ENCODE measurements around the gene CFAP61.
"Not testable (repeated sequence)": the region's sequence is repeated elsewhere in the genome, so short reads cannot be mapped to it uniquely, and the experiment has no call there.

CFAP61 gene

DNA sequence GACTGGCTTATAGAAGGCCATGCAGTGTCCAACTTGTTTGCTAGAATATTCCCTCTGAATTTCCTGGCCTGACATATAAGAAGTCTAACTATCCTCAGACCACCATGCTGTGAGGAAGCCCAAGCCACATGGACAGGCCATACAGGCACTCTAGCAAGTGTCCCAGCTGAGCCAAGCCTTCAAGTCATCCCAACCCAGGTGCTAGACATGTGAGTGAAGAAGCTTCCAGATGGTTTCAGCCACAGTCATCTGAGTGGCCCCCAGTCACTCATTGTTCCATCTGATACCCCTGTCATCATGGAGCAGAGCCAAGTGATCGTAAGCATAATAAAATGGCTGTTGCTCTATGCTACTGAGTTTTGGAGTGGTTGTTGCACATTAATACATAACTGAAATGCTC, 269.6 kb downstream of the CFAP61 start:
- no peak for DNase-seq (ENCODE audit: low read depth)

DNA sequence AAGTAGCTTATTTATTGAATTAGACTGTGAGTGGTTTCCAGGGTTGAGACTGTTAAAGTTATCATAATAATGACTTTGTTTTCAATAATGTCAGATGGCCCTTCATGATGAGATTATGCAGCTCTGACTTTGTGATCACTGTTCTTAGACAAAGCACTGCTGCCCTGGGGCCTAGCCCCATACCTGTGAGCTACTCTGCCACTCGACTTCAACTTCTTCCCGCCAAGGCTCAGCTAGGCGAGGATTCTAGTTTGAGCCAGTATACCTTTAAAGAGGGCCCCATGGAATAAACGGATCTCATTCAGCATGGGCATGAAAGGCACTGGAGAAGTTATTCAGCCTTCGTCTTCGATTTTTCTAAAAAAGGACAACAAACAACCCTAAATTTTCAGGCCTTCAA, 270.6 kb downstream of the CFAP61 start:
- no peak for DNase-seq (ENCODE audit: low read depth)

DNA sequence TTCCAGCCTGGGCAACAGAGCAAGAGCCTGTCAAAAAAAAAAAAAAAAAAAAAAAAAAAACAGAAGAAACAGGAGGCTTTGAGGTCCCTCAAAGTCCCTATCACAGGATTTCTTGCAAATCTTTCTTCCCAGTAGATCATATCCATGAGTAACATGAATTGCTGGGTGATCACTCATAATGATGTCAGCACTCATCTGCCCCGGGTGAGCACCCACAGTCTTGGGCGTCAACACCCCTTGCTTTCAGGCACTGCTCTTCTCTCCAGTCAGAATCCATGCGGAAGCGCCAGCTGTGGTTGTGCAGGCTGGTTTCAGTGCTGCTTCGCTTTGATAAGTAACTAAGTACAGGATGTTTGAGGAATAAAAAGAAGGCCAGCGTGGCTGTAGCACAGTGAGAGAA, 275.4 kb downstream of the CFAP61 start:
- no peak for DNase-seq (ENCODE audit: low read depth)

DNA sequence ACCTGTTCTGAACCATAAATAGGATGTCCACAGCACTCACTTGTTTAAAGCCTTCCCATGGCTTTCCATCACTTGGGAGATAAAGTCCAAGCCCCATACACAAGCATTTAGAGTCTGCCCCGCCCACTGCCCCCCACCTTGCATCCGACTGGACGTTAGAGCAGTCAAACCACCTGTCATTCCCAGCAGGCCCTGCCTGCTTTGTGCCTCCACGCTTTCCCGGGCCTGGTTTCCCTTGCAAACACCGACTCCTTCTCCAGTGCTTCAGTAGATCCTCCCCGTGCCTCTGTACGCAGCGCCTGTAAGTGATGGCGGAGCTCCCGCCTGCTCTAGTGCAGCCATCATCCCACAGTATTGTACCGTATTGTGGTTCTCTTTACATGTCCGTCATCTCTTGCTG, 277.2 kb downstream of the CFAP61 start:
- no peak for DNase-seq (ENCODE audit: low read depth)

DNA sequence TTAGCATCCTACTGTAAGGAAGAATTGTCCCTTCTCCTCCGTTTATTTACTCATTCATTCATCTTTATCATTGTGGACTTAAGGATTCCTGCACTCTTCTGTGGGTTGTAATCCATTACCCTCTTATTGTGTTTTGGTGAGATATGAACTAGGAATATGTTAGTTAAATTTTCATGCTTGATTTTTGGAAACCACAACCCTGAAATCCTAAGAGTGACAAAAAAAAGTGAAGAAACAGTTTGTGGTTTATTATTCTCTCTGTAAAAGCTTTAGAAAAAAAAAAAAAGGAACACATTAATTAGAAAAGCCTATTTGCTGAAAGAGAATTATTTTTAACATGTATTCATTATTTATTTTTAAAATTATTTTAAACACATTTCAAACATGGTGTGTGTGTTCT, 278.8 kb downstream of the CFAP61 start:
- DNase-seq (ENCODE audit: low read depth), result no peak

DNA sequence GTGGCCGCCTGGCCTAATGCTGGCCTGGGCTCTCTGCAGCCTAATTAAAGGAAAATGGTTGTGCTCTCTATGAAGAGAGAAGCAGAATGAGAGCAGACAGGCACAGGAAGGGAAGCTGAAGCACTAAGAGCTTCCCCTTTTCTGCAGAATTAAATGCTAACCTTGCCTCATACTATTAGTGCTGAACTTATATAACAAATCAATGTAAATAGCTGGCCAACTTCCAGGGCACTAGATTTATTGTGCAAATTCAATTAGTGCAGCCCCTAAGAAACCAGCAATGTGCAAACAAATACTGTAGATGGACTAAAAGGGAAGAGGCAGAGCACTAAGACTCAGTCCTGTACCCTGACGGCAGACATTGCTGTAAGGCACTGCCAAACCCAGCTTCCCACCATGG, 279.5 kb downstream of the CFAP61 start:
- no peak for DNase-seq (ENCODE audit: low read depth)

DNA sequence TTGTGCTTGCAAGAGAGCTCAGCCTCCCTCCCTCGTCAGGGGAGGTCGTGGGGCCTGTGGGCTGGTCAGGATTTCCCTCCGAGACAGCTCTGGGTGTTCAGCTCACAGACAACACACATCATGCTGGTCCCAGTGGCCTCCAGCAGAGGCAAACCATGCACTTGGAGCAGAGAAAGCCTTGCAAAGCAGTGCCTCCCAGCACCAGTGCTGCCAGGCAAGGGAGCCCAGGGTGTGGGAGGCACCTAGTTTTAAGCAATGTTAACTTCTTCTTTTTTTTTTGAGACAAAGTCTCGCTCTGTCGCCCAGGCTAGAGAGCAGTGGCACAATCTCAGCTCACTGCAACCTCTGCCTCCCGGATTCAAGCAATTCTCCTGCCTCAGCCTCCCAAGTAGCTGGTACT, 281.5 kb downstream of the CFAP61 start:
- DNase-seq (ENCODE audit: low read depth), result no peak

DNA sequence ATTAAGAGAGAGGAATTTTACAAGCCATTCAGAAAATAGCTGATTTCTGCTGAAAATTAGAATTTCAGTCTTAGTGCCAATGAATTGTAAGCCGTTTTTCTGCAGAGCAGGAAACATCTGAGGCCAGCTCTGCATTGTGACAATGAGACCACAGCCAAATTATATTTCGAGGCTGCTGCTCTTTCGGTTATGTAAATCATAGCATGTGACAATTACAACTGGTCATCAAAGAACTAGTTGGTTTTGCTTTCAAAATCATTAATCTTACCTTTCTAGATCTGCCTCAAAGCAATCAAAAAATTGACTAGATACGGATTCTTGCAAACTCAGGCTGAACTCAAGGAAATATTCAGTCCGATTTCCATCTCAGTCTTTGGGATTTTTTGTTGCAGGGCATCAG, 282.2 kb downstream of the CFAP61 start:
- no peak for DNase-seq (ENCODE audit: low read depth)

DNA sequence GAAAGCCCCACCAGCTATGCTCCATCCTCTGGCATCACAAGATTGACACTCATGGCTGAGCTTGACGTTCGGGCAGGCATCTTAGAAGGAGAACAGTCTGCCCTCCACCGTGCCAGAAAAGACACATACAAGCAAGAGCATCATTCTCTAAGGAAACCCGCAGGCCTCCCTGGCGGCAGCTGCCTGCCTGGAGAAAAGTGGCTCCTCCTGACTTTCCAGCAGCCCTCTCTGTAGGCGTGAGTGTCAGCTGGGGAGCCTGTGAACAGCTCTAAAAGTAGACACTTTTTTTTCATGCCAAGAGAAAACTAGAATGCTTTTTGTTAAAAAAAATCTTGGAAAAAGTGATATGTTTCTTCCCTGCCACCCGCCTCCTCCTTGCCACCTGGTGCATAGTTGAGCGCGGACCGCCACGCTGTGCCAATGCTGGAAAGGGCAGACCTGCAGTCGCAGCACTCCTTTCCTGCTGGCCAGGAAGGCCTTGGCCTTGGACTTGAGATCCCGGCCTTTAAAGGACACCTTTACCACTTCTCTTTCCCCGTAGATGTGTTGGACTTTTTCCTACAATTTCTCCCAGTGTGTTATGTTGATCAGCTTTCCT, 285.9 kb downstream of the CFAP61 start:
- DNase-seq (ENCODE audit: low read depth), result no peak

DNA sequence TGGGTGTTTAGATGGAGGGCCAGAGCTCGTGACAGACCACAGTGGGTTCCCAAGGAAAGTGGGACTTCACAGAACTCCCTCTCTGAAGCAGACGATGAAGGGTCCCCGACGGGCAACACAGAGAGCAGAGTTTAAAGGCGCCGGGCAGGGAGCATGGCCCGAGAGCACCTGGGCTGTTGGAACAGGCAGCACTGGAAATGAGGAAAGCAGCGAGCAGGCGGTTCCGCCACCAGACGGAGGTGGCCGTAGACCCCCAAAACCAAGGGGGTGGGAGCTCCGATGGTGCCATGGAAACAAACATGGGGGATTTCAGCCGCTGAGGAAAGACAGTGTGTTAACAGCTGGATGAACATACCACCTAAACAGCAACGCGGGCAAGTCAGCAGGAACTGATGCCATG, 288.1 kb downstream of the CFAP61 start:
- no peak for DNase-seq (ENCODE audit: low read depth)

DNA sequence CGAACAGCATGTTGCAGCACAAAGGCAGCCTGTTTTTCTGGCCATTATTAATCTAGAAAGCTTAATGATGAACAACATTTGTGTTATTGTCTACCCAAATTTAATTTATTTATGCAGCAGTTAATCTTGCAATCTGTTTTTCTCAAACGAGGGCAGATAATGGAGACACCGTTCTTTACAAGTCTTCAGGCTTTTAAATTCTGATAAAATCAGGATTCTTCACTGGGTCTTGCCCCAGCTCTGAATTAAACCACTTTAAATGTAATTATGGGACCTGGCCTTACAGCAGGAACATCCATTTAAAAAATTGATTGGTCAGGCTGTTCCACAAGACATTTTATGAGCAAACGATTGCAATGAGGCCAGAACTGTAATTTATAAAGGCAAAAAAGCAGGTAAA, 289.0 kb downstream of the CFAP61 start:
- no peak for DNase-seq (ENCODE audit: low read depth)

DNA sequence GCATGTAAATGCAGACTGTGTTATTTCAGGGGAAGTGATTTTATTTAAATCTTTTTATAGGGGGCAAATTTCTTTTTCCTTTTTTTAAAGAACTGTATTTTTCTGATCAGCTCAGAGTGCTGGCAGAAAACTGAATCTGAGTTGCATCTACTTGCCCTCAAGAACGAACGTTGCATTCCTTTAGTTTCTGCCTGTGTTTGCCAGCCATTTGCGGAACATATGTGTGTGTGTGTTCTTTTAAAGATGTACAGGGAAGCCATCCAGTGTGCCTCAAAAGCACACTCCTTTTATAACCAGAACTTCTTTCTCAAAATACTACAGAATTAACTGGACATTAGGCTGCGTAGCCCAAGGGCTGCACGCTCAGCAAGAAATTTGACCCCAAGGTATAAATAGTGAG, 289.7 kb downstream of the CFAP61 start:
- no peak for DNase-seq (ENCODE audit: low read depth)

DNA sequence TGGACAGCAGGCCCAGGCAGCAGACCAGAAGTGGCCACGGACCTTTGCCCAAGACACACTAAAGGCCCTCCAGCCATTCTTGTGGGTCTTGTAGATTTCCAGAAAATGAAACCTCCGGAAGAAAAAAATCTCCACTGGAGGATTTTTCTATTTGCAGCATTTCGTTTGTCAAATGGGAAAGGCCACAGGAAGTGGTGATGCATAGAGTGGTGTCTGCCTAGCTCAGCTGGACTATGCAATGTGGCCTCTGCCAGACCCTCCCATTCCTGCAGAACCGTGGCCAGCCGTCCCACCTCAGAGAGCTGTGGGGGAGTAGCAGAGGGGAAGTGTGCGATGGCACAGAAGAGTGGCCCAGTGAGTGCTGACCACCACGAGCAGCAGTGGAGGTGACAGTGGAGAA, 291.6 kb downstream of the CFAP61 start:
- DNase-seq (ENCODE audit: low read depth), result no peak

DNA sequence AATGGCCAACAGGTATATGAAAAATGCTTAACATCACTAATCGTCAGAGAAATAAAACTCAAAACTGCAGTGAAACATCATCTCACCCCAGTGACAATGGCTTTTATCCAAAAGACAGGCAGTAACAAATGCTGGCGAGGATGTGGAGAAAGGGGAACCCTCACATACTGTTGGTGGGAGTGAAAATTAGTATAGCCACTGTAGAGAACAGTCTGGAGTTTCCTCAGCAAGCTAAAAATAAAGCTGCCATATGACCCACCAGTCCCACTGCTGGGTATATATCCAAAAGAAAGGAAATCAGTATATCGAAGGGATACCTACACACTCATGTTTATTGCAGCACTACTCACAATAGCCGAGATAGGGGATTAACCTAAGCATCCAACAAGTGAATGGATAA, 292.1 kb downstream of the CFAP61 start:
- no peak for DNase-seq (ENCODE audit: low read depth)

DNA sequence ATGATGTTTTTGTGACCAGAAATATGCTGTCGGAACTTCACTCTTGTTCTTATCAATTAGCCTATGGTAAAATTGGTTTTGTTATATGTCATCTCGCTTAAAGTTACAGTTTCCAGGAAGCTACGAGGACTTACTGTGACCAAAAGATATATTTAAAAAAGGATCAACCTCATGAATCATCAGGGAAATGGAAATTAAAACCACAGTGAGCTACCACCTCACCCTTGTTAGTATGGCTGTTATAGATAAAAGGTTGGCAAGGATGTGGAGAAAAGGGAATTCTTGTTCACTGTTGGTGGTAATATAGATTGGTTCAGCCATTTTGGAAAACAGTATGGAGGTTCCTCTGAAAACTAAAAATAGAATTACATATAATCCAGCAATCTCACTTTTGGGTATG, 301.2 kb downstream of the CFAP61 start:
- DNase-seq (ENCODE audit: low read depth), result no peak

DNA sequence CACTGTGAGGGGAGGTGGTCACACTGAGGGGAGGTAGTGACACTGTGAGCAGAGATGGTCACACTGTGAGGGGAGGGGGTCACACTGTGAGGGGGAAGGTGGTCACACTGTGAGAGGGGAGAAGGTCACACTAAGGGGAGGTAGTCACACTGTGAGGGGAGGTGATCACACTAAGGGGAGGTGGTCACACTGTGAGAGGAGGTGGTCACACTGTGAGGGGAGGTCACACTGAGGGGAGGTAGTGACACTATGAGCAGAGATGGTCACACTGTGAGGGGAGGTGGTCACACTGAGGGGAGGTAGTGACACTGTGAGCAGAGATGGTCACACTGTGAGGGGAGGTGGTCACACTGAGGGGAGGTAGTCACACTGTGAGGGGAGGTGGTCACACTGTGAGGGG, 303.2 kb downstream of the CFAP61 start:
- DNase-seq (ENCODE audit: low read depth), result not testable (repeated sequence)

DNA sequence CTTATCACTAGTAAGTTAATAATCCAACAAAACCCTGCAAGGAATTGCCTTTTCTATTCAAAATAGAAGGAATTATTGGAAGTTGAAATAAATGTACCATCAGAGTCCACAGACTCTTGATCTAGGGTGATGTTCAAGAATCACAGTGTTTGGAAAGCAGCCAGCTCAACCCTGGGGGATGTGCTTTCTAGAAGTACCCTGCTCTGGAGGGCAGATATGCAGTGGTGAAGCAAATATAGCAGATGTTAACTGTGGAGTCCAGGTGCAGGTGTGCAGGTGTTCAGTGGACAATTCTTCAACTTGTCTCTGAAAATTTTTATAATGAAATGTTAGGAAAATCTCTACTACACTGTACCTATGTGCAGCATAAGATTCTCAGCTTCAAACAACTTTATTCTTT, 306.5 kb downstream of the CFAP61 start:
- DNase-seq (ENCODE audit: low read depth), result no peak

DNA sequence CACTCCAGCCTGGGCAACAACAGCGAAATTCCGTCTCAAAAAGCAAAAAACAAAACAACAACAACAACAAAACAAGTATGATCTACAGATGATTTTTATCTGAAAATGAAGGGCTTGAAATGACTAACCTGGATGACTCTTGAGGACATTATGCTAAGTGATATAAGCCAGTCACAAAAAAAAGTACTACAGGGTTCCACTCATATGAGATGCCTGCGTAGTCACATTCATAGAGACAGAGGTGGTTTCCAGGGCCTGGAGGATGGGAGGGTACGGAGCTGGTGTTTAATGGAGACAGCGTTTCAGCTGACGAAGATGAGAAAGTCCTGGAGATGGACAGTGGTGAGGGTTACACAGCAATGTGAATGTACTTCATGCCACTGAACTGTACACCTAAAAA, 307.3 kb downstream of the CFAP61 start:
- DNase-seq (ENCODE audit: low read depth), result no peak

DNA sequence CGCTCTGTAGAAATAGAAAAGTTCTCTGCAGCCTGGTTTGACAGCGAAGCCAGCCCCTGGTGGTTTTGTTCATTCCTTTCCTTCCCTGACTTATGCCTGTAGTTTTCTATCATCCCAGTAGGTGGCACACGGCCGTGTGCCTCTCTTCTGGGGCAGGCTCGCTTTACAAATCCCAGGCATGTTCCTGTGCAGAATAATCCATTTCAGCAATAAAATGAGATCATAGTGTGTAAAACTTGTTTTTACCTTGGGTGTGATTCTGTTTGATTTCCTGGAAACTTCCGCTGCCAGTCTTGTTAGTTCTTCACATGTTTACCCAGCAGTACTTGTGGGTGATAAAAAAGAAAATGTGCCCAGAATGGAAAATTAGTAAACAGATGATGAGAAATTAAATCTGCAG, 308.1 kb downstream of the CFAP61 start:
- peak; percentile 42 for DNase-seq (ENCODE audit: low read depth)

DNA sequence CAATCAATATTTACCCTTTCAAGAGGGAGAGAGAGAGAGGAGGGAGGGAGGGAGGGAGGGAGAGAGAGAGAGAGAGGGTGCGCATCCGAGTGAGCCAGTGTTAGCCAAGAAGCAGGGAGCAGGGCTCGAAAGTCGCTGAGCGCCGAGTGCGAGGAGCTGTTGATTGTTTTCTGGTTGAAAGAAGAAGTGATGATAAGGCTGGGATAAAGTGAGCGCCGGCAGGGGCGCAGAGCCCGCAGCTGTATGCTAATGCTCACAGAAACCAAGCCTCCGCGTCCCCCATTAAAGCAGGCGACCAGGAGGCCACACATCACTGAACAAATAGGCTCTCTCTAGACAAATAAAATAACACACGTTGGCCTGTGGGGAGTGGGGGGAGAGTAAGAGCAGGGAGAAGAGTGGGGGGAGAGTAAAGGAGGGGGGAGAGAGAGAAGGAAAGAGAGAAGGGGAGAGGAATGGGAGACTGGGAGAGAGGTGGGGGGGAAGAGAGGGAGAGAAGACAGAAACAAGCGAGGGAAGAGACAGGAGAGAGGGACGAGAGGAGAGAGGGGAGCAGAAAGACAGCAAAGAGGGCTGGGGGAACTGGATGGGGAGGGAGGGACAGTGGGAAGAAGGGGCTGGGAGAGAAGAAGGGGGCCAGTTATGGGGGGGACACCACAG, 310.6 kb downstream of the CFAP61 start:
- no peak for DNase-seq (ENCODE audit: low read depth)

DNA sequence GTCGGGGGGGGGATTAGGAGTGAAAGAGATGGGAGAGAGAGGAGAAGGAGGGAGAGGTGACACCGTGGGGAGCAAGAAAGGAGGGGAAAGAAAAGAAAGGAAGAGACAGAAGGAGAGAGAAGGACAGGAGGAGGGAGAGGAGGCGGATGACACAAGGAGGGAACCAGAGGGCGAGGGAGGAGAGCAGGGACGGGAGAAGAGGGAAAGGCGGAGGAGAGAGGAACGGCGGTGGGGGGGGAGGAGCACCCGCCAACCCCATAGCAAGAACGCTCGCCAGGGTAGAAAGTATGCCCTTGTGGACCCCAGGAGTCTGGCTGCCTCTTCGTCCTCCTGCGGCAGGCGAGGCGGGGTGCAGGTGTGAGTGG, 311.1 kb downstream of the CFAP61 start:
- DNase-seq (ENCODE audit: low read depth), result no peak

DNA sequence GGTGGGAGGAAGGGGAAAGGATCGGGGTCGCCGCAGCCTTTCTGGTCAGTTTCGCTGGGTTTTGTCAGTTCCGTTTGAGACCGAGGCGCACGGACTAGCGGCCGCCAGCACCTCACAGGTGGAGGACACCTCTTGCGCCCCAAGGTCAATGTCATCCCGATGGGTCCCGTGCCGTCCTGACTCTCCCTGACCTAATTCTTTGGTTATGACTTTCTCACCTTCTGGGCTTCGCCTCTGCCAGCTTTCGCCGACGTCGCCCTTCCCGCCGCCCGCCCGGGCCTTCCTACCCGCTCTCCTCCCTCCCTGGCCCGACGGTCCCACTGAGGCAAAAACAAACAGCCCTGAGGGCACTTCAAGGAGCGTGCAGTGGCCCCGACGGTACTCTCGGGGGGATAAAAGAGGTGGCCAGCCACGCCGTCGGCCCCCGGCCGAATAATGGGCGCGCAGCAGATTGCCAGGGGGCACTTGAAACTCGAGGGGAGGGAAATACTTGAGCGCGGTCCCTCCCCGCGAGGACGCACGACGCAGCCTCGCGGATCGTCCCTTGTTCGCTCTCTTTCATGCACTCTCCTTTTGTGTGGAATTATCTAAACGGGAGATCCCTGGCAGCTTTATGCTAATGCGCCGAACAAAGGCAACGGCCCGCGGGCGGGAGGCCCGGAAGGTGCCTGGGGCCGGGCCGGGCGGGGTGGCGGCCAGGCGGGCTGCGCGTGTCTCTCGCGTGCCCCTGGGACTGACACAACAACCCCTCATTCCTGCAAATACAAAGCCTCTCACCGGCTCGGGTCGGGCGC, 311.7 kb downstream of the CFAP61 start:
- DNase-seq (ENCODE audit: low read depth), result no peak

DNA sequence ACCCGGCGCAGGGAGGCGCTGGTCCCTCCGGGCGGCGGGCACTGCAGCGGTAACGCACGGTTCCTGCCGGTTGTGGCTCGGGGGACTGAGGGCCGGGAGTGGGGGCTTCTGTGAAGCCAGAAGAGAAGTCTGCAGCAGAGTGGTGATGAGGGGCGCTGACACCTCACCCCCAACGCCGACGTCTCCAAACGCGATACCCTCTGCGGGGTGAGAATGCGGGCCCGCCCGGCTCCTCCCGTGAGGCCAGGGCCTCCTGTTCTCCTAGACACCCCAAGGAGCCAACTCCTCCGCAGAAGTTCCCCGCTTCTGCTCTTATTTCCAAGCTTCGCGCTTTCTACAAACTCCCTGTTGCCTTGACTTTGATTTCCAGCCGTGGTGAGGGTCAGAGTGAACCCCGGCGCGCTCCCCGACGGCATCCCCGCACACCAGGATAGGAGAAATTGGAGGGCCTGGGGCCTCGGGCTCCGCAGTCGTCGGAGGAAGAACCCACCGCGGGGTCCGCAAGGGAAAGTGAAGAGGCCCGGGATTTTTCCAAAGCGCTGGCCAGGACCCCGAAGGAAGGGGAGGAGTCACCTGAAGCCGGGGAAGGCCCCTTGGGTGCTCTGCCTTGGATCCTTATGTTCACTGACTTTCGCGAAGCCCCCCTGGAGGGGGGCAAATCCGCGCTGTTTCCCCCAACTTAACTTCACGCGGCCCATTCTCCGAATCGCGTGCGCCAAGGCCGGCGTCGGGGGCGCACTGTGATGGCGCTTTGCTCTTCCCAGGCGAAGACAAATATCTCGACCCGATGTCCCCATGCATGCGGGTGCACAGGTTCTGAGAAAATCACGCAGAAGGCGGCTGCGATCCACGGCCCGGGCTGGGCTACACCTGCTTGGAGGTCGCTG, 312.5 kb downstream of the CFAP61 start:
- DNase-seq (ENCODE audit: low read depth), result no peak

All from non-pigmented ciliary epithelial cell (primary cell).